GM19035 (cell line): ENCODE results near the gene GFY.

Source experiments
- ATAC-seq: cut with Tn5 transposase; IDR thresholded peaks from one replicate; pipeline ENCODE4 v1.9.1; 2021; ENCODE audit not compliant: unreplicated experiment

The GFY gene

DNA sequence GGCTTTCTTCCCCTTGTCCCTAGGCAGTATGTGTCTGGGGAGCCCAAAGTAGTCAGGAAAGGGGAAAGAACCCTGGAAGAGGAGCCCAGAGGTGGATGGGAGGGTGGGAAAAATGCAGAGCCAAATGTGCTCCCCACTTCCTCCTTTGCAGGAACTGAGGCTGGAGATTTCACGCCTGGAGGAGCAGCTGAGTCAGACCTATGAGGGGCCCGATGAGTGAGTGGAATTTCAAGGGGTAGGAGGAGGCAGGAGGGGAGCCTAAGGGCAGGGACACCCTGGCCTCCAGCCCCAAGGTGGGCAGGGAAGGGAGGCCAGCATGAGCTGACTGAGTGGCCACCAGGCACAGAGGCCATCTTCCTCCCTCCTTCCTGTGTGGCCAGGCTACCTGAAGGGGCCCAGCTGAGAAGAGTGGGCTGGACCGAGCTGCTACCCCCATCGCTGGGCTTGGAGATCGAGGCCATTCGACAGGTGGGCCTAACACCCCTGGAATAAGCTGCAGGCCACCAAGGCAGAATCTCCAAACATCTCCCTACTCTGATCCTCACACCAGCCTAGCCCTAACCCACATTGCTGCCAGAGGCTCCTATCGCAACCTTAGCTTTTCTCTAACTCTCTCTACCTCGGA is 16.3 kb upstream of the GFY start:
- ATAC-seq: no peak

DNA sequence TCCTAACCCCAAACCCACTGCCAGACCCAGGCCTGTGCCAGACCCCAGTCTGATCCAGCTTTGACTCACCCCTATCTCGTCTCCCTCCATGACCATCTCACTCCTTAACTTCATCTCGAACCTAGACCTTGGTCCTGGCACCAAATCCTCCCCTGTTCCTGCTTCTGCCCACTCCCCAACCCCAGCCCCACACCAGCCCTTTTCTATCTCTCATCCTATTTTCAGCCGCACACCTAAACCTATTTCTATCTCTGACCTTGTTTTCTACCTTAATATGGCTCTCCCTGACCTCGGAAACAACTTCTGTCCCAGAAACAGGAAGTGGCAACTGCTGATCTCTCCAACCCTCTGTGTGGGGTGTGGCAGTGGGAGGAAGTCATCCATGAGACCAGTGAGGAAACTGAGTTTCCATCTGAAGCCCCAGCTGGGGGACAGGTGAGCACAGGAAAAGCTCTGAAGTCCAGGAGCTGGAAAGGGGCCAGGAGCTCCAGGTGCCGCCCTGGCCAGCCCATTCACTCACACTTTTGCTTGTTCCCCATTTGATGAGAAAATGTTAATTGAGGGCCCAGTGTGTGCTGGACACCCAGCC is 15.7 kb upstream of the GFY start:
- ATAC-seq: no peak

DNA sequence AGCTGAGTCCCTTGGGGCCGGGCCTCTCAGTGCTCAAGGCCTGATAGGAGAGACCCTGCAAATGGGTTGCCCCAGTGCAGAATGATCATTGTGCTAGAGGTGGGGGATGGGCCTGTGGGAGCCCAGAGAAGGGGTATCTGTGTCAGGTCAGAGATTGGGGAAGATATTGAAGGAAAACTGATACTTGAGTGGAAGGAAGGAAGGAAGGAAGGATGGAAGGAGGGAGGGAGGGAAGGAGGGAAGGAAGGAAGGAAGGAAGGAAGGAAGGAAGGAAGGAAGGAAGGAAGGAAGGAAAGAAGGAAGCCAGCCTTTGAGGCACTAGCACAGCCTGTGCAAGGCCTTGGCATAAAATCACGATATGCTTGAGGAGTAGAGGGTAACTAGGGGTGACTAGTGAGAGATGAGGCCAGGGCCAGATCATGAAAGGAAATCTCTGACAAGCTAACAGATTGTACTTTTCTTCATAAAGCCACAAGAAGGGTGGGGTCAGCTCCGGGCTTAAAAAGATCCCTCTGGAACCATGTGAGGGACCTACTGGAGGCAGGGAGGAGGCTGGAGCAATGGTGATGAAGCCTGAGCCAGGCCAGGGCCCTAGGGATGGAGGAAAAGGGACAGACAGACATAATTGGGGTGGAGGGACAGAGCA is 13.4 kb upstream of the GFY start:
- no peak for ATAC-seq

- ATAC-seq: no peak
Observed at GRCh38 chr19:49413348-49413747, 11.8 kb upstream of the GFY start.

- no peak for ATAC-seq
Observed at GRCh38 chr19:49414256-49414655, 10.9 kb upstream of the GFY start.

GRCh38 chr19:49415102-49415809 is 9.9 kb upstream of the GFY start:
- ATAC-seq: no peak

DNA sequence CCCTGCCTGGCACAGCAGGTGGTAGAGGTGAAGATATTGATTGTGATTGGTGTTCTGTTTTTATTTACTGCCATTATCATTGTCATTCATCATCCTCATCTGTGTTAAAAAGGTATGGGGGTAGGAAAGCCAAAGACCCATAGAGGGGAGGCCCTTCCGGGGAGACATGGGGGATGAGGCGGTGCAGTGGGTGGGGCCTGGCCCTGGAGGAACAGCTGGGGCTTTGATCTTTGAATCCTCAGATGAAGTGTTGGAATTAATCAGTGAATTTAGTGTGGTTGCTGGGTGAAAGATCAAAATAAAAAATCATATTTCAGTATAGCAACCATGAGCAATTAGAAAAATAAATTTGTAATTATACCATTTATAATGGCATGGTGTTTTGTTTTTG is 9.4 kb upstream of the GFY start:
- ATAC-seq: no peak

GRCh38 chr19:49417088-49417487 is 8.1 kb upstream of the GFY start:
- ATAC-seq: no peak

DNA sequence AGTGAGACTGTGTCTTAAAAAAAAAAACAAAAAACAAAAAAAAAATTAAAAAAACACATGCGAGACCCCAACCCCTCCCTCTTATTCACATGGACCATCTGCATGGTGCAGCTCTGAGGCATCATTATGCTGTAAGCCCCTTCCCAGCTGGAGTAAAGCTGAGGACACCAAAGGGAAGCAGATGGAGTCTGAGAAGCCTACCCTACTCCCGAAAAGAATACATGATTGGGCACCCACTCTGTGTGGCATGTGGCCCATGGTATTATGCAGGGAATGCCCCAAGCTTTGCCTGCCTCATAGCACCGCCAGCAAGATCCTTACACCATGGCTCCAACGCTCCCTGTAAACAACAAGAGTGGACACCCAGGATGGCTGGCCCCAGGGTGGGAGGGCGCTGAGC is 6.7 kb upstream of the GFY start:
- no peak for ATAC-seq

GRCh38 chr19:49419173-49419572 is 6.0 kb upstream of the GFY start:
- no peak for ATAC-seq

- ATAC-seq: no peak
Observed at GRCh38 chr19:49420227-49420626, 5.0 kb upstream of the GFY start.

DNA sequence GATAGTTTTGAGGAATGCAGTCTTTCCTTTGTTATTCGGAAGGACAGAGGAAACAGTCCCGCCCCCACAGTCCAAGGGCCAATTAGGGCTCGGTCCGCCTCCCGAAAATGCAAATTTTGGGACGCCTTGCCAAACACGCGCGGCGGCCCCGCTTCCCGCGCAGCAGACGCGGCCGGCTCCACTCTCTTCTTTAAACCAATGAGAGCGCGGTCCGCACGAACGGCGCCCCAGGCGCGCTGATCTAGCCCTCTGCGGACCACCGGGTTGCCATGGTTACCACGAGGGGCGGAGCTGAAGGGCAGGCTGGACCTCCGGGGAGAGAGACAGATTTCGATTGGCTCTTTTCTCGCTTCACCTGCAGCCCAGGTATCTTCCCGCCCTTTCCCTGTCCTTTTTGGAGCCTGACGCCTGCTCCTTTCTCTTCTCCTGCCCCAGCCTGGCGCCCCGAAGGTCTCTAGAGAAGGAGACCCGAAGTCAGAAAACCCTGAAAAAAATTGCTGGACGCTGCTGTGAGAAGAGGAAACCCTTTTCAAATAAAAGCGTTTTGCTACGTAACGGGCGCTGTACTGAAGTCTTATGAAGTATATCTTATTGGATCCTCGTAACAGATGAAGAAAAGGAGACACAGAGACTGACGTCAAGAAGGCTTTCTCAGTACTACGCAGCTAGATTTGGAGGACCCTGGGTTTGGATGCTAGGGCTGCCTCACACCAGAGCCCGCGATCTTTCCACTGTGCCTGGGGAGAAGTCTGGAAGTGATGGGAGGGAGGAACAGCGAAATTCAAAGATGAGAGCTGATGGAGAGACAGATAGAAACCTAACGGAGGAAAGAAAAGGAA is 3.9 kb upstream of the GFY start:
- ATAC-seq: no peak

- ATAC-seq: no peak
Observed at GRCh38 chr19:49421878-49422202, 3.3 kb upstream of the GFY start.

DNA sequence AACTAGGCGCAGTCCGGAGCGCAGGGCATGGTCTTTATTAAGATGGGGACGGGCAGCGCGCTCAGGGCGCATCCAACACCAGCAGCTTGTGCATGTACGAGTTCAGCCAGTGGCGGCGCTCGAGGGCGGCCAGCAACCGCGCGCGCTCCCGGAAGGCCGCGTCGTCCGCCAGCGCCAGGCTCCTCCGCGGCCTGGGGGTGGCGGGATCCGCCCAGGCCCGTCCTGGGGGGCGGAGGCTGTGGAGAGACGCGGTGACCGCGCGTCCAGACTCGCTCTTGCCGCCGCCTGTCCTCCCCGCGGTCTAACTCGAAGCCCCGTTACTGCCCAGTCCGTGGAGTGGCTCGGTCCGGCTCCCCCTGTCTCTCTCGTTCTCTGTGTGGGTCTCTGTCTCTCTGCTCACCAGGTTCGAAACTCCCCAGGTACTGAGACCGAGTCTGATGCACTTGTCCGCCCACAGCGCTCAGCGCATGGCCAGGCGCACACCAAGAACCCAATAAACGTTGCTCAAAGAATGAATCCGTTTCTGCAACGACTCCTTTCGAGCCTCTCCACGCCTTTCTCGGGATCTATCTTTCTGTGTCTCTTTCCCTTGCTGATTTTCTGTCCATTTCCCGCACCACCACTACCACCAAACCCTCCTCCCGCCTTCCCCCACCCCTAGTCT is 2.6 kb upstream of the GFY start:
- no peak for ATAC-seq

DNA sequence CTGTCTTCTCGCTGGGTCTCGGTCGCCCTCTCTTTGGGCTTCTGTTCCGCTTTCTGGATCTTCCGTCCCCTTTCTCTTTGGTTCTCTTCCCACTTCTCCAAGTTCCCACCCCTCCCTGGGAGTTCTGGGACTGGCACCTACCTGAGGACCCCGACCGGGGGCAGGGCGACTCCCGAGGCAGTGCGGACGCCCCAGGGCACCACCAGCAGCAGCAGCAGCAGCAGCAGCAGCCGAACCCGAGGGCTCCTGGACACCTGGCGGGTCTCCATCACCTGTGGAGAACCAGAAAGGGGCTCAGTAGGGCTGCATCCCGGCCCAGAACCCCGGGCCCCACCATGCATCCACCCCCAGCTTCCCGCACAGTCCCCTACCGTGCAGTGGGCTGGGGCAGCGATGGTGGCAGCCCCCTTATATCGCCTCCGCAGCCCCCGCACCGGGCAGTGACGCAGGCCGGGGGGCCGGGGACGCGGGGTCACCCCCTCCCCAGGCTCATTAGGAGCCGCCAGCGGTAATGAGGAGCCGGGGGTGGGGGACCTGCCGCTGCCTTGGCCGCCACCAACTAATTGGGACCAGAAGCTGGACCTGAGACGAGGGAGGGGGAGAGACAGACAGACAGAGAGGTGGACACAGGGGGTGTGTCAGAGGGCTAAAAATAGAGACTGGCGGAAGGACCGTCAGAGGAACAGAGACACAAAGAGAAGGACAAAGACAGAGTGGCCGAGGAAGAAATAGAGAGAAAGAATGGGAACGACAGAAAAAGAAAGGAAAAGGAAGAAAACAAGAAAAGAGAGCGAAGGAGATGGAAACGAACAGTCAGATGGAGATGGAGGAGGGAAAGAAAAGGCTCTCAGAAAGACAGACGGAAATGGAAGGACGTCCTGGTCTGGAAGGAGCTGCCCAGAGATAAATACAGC is 1.9 kb upstream of the GFY start, which contains the start of gene PTH2:
Gene PTH2 (minus strand): TSS at position 371 of the 914 bp plus-strand sequence. CDS start 102 bp downstream, at position 269.
- ATAC-seq: no peak

DNA sequence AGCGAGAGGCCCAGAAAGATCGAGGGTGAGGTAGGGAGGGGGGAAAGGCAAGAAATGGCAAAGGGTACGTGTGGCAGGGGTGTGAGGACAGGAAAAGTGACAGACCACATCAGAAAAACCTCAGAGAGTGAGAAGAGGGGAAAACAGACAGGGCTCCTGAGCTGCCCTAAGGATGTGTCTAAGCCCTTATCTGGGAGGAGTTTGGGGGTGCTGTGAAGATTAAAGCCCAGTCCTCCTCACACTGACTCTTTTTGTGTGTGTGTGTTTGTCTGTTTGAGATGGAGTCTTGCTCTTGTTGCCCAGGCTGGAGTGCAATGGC is 1.2 kb upstream of the GFY start:
- no peak for ATAC-seq

DNA sequence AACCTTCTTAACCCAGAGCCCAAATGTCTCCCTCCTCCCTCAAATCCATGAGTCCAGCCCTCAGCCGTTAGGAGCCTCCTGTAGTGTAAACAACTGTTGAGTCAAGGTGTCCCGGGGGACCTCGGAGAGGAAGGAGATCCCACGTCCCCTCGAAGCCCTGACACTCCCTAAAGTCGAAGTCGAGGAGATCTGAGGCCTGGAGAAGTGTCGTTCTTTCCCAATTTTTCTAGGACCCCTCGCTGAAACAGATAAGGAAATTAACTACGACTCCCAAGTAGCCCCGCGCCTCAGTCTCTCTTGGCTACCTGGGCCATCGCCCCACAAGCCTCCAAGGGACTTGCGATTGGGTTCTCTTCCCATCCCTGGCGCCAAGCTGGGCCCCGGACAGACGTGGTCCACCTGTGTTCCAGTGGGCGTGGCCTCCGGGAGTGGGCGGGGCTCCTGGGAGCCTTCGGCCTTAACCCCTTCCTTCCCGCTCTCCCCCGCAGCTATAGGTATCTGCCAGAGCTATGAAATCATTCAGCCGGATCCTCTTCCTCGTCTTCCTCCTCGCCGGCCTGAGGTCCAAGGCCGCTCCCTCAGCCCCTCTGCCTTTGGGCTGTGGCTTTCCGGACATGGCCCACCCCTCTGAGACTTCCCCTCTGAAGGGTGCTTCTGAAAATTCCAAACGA is 869 bp downstream of the GFY start:
- ATAC-seq: no peak

- no peak for ATAC-seq
Observed at GRCh38 chr19:49427339-49427738, 2.2 kb downstream of the GFY start.

GRCh38 chr19:49427855-49428546 is 2.8 kb downstream of the GFY start:
- no peak for ATAC-seq
